Stimulated activated CD4-positive, alpha-beta T cell treated with anti-CD3 and anti-CD28 coated beads, Interleukin-4, amount 100 ng/mL, for 24 hours (primary cell): ENCODE data around the gene HIPK2.

Experiments
- DNase-seq: peaks from one replicate; pipeline ENCODE4 v3.0.0-alpha.2; 2020

The HIPK2 gene

DNA sequence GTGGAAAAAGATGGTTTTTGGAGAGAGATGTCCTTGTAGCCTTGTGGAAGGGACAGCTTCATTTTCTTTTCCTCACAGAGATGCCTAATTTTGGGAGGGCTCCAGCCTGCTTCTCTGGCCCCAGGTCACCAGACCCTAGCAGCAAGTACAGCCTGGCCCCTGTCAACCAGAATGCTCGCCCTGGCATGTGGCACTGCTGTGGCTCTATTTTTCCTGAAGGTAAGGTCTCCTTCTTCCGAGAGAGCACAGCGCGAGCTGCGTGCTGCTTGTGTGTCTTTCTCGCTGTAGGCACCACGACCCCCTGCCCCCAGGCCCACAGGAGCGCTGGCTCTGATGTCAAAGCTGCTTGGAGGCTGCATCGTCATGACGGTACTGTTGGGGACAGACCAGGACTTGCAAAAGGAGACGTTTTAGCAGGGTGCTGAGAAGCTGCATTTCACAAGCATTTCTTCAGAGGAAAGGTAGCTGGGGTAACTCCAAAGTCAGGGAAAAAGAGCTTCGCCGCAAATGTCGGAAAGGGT, 195.6 kb downstream of the HIPK2 start:
- DNase-seq: no peak

DNA sequence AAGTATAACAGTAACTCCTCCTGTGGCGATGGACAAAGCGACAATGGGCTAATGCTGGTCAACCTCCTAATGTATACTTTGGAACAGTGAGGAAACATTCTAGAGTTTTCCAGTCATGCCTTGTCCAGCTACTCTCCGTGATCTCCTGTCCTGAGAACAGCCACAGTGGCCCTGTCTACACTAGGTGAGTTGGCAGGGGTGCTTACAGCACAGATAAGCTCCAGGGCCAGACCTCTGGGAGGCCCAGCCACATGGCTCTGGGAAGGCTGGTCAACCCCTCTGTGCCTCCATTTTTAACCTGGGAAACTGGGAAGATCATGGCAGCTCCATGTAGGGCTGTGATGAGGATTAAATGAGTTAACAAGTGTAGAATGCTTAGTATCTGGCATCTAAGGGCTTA, 197.4 kb downstream of the HIPK2 start:
- DNase-seq: no peak

DNA sequence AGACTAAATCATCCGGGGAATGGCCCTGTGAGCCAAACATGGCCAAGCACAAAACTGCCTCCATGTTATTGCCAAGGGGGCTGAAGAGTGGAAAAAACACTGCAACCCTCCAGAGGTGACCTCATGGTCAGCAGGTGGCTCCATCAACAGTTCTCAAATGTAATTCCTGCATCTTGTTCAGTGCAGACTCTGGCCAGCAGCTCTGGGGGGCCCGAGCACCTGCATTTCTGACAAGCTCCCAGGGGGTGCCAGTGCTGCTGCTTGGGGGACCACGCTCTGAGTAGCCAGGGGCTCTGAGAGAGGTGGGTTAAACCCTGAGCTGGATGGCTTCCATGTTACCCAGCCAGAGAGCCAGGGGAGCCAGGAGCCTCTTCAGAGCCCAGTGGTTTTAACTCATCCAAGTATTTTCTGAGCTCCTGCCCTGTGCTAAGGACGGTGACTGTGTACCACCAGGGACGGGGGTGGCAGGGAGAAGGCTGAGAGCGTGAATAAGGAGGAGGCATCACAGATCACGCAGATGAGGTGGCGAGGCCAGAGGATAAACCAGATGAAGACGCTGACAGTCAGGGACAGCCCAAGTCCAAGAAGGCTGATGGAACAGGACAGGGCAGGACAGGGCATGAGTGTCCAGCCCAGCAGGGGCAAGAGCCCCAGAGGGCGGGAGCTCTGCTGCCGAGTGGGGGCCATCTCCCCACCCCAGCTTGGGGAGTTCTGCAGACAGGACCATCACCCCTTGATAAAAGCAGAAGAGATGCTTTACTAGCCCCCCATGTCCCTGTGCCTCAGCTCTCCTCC, 201.4 kb downstream of the HIPK2 start:
- no peak for DNase-seq

DNA sequence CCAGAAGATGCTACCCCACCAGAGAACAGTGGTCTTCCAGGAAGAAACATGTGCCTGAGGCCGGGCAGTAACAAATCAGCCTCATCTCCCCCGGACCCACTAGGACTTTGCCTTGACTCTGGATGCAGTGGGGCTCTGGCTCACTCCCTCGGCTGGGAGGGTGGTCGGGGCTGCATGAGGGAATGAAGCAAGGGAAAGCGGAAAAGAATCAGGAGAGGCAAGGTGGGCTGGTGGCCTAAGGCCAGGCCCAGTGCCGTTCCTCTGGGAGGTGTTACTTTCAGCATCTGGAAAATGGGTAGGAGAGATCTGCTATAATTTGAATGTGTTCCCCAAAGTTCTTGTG, 202.5 kb downstream of the HIPK2 start:
- DNase-seq: no peak

DNA sequence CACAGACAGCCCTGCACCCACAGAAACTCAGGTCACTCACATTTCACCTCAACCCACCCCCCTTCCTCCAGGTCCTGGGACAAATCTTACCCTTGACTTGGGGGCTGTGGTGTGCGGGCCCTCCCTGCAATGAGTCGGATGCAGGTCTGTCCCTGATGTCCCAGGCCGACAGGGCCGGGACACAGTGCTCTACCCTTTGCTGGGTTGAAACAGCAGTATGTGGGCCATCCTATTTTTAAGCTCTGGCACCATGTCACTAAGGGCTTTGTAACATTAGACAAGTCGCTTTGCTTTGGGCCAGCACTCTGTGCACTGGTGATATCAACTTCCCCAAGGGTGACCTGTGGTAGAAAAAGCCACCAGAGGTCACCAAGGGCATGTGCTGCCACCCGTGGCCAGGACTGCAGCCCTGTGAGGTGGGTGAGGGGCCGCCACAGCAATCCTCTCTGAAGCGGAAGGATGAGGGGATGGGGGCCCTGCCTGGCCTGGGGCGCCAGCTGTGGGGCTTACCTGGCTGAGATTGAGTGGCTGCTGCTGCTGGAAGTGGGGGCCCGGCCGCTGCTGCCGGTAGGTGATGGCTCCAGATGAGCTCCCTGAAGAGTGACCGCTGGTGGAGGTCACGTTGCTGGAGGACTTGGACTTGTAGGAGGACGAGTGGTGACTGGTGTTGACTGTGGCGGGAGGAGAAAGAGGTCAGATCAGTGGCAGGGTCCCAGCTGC, 203.0 kb downstream of the HIPK2 start:
- no peak for DNase-seq

DNA sequence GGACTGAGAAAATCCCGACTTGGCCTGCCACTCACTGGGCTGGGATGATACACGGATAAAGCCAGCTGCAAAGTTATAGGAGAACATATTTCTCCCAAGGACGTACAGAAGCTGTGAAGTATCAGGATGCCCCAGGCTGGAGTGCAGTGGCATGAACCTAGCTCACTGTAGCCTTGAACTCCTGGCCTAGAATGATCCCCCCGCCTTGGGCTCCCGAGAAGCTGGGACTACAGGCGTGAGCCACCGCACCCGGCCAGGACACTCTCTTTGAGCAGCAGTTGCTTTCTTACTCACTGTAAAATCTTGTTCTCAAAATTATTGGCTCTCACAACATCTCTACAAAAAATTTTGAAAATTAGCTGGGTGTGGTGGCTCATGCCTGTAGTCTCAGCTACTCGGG, 203.9 kb downstream of the HIPK2 start:
- no peak for DNase-seq

DNA sequence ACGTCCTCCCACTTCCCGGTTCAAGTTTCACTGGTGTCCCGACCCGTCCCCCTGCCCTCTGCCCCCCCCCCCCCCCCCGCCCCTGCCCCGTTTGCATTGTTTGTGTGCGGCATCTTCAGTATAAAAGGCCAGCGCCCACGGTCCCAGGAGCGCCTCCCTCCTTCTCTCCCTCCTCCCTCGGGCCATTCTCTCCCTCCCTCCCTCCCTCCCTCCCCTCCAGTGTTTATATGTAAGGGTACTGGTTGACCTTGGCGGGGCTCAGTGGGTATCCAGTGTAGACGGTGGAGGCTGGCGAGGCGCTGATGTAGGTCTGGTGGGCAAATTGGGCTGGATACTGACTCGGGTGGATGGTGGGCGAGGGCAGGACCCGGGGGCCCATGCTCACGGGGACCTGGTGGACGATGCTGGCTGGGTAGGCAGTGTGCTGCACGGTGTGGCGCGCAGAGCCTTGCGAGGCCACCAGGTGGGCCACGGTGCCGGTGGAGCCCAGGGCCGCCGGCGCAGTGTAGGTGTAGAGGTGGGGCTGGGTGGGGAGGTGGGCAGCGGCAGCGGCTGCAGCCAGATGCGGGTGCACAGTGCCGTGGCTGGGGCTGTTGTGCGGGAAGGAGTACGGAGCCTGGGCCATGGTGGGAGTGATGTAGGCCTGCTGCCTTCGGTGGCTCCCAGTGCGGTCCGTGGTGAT, 205.0 kb downstream of the HIPK2 start:
- DNase-seq: no peak

DNA sequence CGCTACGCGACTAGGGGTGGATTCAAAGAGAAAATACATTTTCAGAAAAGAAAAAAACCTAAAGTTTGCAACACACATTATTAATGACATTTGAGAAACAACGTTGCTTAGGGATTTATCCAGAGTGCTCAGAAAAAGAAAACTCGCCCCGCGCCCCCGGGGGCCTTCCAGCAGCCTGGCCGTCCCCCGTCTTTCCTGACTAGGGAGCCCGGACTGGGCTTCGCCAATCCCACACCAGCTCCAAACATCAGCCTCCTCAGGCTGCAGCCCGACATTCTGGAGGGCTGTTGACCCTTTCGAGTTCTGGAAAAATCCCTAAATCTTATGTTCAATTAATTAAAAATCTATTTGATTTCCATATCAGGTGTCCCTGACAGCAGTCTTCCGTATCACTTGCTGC, 205.7 kb downstream of the HIPK2 start:
- no peak for DNase-seq

DNA sequence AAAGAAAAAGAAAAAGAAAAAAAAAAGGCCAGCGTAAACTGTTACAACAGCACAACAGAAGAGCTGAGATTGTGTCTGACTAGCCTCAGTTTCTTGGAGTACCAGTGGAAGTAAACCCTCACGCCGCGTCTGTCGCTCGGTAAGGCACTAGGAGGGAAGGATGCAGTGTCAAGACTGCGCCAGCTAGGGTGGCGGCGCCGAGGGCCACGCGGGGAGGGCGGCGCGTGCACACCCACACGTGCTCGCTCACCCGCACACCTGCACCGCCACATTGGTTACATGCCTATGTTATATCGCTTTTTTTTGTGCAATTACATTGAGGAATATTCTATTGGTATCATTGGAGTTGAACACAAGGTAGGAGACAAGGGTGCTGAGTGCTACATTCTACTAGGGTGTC, 206.1 kb downstream of the HIPK2 start:
- no peak for DNase-seq

DNA sequence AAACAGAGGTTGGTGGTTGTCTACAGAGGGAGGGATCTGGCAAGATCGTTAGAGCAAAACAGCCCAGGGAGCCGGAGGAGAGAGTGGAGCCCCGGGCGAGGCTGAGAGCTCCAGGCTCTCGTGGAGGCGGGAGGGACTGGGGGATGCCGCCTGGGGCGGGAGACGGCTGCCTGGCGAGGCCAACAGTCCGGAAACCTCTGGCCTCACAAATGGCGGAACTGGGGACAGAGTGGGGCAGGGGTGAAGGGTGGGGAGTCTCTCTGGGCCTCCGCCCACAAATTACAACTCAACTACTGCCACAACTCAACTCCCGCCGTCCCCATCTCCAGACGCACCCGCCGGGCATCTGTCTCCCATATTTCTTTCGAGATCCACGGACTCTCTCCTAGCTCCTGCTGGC, 206.6 kb downstream of the HIPK2 start:
- no peak for DNase-seq

DNA sequence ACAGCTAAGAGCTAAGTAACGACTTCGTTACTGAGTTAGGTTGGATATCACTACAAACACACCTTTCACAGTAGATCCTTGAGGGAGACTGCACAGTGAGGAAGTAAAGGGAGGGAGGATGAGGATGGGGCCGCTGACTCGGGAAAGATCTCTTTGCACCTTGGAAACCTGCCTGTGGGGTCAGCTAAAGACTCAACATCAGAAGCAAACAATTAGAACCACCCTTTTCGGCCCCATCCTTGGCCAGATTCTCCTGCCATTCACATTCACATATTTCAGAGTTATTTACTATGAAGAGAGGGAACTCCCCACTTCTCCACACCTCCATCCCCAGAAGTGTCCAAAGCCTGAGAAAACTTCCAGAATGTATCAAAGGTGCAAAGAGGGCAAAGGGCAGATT, 207.2 kb downstream of the HIPK2 start:
- DNase-seq: no peak

DNA sequence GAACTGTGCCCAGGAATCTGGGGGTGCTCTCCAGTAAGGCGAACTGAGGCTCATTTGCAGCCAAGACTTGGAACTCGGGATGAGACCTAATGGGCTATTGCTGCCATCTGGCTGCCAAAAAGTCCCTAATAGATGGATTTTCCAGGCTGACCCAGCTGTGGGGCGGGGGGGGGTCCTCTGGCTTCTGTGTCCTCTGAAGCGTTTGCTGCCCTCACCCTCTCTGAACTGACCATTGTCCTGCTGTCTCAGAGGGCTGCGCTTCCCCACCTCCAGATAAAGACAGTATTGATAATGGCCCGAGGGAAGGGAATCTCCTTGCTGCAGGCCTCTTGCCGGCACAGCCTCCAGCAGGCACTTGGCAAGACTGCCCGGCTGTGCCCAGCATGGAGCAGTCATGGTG, 207.7 kb downstream of the HIPK2 start:
- DNase-seq: no peak

DNA sequence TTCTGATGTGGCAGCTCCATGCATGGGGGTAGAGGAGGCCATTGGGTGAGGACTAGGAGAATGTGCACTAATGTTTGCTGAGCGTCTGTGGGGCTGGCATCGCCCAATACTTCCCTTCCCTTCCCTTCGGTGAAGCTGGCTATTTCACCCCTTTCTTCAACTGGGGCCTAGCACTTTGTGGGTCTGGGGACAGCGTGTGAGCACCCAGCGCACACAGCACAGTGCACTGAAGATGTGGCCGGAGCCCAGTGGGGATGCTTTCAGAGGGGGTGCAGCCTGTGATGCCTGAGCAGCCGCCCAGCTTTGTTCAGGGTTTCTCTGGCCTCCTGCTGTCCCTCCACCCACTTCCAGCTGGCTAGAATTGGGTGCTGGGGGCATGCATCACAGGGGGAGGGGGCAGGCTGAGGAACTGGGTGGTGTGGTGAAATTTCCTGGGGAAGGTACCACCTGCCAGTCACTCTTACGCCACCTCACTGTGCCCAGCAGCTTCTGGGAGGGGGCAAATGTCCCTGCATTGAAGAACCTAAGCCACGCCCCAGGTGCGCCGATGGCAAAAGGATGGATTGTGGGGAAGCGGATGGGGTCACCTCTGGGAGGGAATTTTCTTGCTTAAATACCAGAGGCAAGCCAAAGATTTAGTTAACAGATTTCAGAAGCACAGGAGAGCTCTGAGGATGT, 208.8 kb downstream of the HIPK2 start:
- DNase-seq: no peak

DNA sequence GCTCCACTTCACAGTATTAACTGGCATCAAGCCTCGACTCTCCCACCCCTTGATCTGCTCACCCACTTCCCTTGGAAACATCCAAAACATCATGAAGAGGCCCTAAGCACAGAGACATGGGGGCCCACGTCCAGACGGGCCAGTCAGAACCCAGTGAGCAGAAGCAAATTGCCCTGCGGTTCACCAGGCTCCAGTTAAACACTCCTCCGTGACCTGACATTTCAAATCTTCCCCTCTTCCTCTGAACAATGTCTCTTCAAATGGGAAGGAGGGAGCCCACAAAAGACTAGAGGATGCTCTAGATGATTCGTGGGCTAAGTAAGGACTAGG, 209.5 kb downstream of the HIPK2 start:
- DNase-seq: no peak

DNA sequence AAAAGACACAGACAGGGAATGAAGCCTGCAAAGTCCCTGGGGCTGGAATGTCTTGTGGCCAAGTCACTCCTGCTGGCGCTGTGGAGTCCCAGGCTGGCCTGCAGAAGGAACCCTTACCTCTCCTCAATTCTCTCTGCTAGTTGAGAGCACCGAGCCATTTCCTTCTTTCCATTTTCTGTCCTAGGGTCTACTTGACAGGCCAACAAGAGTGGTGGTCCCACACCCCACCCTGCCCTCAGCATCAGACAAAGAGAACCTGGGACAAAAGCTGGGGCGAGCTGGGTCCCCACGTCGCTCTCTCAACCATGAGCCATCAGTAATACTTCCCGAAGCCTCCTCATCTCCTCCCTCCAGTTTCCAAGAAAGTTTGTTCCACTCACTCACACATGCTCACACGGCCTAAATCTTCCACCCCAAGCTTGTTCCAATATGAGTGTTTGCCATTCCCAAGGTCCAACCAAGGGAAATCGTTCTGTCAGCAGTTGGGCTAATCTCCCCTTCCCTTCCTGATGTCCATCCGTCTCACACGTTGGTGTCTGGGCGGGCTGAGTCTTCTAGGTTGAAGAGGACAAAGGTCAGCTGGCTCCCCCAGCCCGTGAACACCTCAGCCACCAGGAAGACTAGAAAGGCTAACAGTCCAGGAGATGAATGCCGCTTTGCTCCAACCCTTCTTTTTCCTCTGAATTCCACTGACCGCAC, 210.0 kb downstream of the HIPK2 start:
- DNase-seq: no peak

DNA sequence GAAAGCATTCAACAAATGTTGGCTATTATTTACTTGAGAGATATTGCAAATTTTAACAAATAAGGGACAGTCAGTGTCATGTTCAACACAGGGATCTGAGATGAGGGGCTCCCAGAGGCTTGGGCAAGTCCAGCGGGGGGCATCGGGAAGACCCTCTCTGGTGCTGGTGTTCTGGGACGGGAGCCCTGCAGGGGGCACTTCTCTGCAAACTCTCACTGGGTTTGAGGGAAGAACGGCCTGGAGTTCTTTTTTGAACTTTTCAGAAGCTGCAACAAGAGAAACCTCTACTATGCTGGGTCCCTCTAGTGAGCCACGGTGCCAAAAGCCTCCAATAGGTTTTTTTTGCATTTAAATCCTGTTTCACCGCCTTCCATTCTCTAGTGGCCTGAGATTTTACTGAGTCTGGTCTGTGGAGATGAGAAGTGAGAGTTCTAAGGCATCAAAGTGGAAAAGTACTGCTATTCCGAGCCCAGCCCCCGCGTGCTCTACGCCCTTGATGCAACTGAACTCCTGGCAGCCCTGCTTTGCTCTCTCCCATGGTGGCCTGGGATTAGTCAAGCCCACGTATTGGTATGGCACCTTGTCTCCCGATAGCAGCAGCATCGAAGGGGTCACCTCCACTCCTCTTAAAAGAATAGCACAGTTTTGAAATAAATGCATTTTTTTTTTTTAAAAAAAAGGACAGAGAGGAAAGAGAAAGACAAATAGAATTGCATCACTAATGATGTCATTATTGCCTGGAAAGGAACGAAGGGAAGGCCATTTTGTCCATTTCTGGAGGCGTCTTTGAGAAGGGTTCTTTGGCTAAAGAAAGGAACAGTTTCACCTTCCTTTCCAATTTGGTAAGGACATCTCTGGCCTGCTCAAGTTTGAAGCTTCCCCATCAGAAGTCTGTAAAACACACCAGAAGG, 210.8 kb downstream of the HIPK2 start:
- no peak for DNase-seq

DNA sequence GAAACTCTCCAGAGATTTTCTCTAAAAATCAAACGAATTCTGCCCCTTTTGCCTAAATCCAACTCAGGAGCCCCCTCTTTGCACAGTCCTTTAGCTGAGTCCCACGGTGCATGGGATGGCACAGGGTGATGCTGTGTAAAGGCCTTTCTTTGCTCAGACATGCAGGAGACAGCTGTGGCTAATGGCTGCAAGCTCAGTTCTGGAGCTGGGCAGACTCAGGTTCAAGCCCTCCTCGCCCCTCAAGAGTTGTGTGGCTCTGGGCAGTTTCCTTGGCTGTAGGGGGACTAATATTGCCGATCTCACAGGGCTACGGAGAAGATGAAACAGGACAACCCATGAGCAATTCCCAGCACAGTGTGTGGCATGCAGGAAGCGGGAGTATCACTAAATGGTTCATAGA, 211.7 kb downstream of the HIPK2 start:
- DNase-seq: no peak

DNA sequence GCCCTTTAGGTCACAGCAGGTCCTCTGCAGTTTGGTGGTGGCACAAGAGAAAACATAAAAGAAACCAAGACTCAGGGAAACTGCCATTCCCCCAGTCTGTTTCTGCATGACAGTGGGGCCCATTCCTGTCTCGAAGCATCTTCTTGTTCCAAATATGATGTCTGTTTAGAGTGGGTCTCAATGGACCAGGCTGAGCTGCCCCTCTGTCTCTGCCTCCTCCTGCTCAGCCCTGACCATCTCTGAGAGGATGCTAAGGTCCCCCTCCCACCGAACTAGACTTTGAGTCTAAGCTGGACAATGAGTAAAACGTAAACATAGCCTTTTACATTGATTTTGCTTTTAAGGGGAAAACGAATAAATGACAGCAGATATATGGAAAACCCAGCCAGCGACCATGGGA, 213.9 kb downstream of the HIPK2 start:
- DNase-seq: no peak

DNA sequence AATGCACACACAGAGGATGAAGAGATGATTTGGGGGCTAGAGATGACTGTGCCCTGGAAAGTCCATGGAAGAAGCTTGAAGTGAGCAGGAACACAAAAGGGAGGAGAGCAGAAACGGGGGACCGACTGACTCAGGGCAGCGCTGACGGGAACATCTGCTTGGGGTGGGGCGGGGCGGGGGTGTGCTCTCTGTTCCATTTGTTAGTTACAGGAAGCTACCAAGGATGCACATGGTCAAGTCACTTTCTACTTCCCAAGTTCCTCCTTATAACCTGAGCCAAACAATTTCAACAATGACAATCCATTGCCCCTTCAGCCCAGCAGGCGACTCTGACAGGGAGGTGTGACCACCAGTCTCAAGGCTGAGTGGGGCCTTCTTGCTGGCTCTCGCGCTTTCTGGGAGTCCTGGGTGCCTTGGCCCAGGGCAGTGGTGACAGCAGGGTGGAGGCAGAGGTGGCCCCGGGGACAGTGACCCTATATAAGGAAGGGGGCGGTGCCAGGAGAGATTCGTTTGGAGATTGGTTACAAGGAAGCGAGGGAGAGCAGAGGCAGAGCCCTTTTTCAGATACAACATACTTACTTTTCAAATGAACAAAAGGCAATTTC, 214.7 kb downstream of the HIPK2 start:
- no peak for DNase-seq

DNA sequence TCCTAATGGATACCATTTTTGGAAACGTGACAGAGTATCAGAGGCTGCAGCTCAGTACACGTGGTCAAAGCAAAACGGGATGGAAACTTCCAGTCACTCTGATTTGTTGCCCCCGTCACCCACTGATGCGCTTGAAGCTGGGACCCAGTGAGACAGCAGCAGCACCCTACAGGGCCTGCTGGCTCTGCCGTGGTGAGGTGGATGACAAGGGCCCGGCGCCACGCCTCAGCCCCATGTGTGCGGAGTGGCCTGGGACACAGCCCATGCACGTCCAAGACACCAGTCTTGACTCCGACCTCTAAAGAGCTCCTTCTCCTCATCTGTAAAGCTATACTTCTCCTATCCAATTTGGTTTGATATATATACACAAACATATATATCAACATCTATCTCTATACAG, 215.3 kb downstream of the HIPK2 start:
- DNase-seq: no peak

DNA sequence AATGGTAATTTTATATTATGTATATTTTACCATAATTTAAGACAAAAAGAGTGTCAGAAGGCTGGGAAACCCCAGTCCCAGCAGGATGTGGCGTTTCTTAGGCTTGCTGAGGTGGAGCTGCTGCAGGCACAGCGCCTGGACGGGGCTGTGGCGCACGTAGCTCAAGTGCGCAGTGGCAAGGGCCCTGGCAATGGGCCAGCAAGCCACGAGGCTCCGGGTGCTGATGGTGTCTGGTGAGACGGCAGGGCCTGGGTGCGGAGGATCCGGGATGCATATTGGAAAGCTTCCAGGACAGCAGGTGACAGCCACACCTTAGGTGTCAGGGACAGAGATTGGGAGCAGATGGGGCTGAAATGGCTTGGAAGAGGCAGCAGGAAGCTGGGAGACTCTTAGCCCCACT, 217.1 kb downstream of the HIPK2 start:
- DNase-seq: no peak
